SK-N-SH (cell line): ENCODE results near the gene COL2A1. TPM values are rescaled to one million over a fixed set of nuclear protein-coding genes. Genes with fewer than 3 reads are reported as not detected.

Experiments used
- CTCF ChIA-PET: fragments of 300-600, 350-600 bp; formaldehyde crosslinking; extraction: SDS; loops from one replicate; lab custom pipeline; 2021; lab: Yijun Ruan, JAX
- POLR2A ChIA-PET: fragments of 350-600 bp; sonication (Branson Sonifier 250); formaldehyde crosslinking; extraction: SDS; loops from one replicate; lab custom pipeline; 2020; ENCODE audit warnings: antibody characterized with exemption, inconsistent platforms; lab: Yijun Ruan, JAX
- DNase-seq: peaks from one replicate; pipeline ENCODE4 v3.0.0; 2012
- H2AFZ ChIP-seq: fragments of 200-600 bp; sonication (generic); 2 replicates; pipeline ENCODE4 v1.8.1; 2016; ENCODE audit warnings: antibody characterized with exemption, mild to moderate bottlenecking, low read depth
- H3F3A ChIP-seq: fragments of 200-600 bp; sonication (generic); replicated peaks from 2 replicates; pipeline ENCODE3; 2016; ENCODE audit warnings: antibody characterized with exemption, mild to moderate bottlenecking; ENCODE audit not compliant: insufficient read depth
- H3K27ac ChIP-seq, 2 experiments: fragments of 200-500 bp in 1 of 2; fragments of 200-600 bp in 1 of 2; sonication (Bioruptor generic) in 1 of 2; sonication (generic), shearing (Covaris generic) in 1 of 2; 2 replicates each; pipeline versions ENCODE4 v1.5.1 to v1.6.1; 2014 to 2016; ENCODE audit warnings: low read depth in 2 of 2, inconsistent platforms in 1 of 2, low read length in 1 of 2, mild to moderate bottlenecking in 1 of 2, mixed read lengths in 1 of 2
- H3K27me3 ChIP-seq: fragments of 200-600 bp; sonication (generic), shearing (Covaris generic); 2 replicates; pipeline ENCODE4 v1.6.1; 2016; ENCODE audit warnings: mixed run types; ENCODE audit not compliant: insufficient read depth
- H3K36me3 ChIP-seq, 2 experiments: fragments of 200-500 bp in 1 of 2; fragments of 200-600 bp in 1 of 2; sonication (Bioruptor generic) in 1 of 2; sonication (generic) in 1 of 2; replicated peaks in 1 of 2; 2 replicates each; pipeline versions ENCODE3 to v1.5.1; 2014 to 2016; ENCODE audit warnings: low read length in 1 of 2, mild to moderate bottlenecking in 1 of 2; ENCODE audit not compliant: insufficient read depth in 2 of 2, control insufficient read depth in 1 of 2
- H3K4me1 ChIP-seq, 2 experiments: fragments of 200-500 bp in 1 of 2; fragments of 200-600 bp in 1 of 2; sonication (Bioruptor generic) in 1 of 2; sonication (generic), shearing (Covaris generic) in 1 of 2; 2 replicates each; pipeline versions ENCODE4 v1.5.1 to v1.6.1; 2014 to 2016; ENCODE audit warnings: low read depth in 1 of 2, low read length in 1 of 2, mixed run types in 1 of 2; ENCODE audit not compliant: insufficient read depth in 2 of 2, control insufficient read depth in 1 of 2
- H3K4me2 ChIP-seq: fragments of 200-600 bp; sonication (generic), shearing (Covaris generic); 2 replicates; pipeline ENCODE4 v1.6.1; 2017; ENCODE audit warnings: mixed run types
- H3K4me3 ChIP-seq, 2 experiments: fragments of 200-500 bp in 1 of 2; fragments of 200-600 bp in 1 of 2; sonication (Bioruptor generic) in 1 of 2; sonication (generic), shearing (Covaris generic) in 1 of 2; 2 replicates each; pipeline versions ENCODE4 v1.5.1 to v1.8.1; 2014 to 2016; ENCODE audit warnings: low read depth in 2 of 2, inconsistent platforms in 1 of 2, low read length in 1 of 2, mild to moderate bottlenecking in 1 of 2, mixed read lengths in 1 of 2, moderate library complexity in 1 of 2
- H3K79me2 ChIP-seq: fragments of 200-600 bp; sonication (generic); 2 replicates; pipeline ENCODE4 v1.8.1; 2017; ENCODE audit warnings: mild to moderate bottlenecking; ENCODE audit not compliant: insufficient read depth
- H3K9ac ChIP-seq: fragments of 200-600 bp; sonication (generic); 2 replicates; pipeline ENCODE4 v1.6.1; 2017; ENCODE audit warnings: mixed run types
- H3K9me2 ChIP-seq: fragments of 200-600 bp; sonication (generic); 2 replicates; pipeline ENCODE4 v1.6.1; 2017; ENCODE audit warnings: mixed run types
- H3K9me3 ChIP-seq: fragments of 200-600 bp; sonication (generic); 2 replicates; pipeline ENCODE4 v1.6.1; 2017; ENCODE audit warnings: mixed run types, mild to moderate bottlenecking, moderate library complexity
- H4K20me1 ChIP-seq: fragments of 200-600 bp; sonication (generic); 2 replicates; pipeline ENCODE4 v1.6.1; 2017; ENCODE audit warnings: mild to moderate bottlenecking, mixed run types; ENCODE audit not compliant: insufficient read depth
- EP300 ChIP-seq, 2 experiments: IDR thresholded peaks; 2 replicates each; pipeline versions ENCODE4 v1.4.0 to v1.6.1; 2012; ENCODE audit warnings: borderline replicate concordance in 1 of 2, low read depth in 1 of 2, low read length in 1 of 2
- FOXJ3 ChIP-seq: sonication (generic); formaldehyde crosslinking; IDR thresholded peaks from 2 replicates; pipeline ENCODE4 v1.5.1; 2020; ENCODE audit warnings: mild to moderate bottlenecking, missing genetic modification reagents
- FOXM1 ChIP-seq: IDR thresholded peaks from 2 replicates; pipeline ENCODE4 v1.4.0; 2012; ENCODE audit warnings: low read depth, mild to moderate bottlenecking
- JUND ChIP-seq: IDR thresholded peaks from 2 replicates; pipeline ENCODE4 v1.4.0; 2012
- NFIC ChIP-seq: IDR thresholded peaks from 2 replicates; pipeline ENCODE4 v1.4.0; 2012; ENCODE audit warnings: borderline replicate concordance
- NRF1 ChIP-seq: IDR thresholded peaks from 2 replicates; pipeline ENCODE4 v1.6.1; 2012; ENCODE audit warnings: low read depth, mild to moderate bottlenecking, low read length
- SIN3A ChIP-seq: IDR thresholded peaks from 2 replicates; pipeline ENCODE4 v1.6.1; 2012; ENCODE audit warnings: low read depth, mild to moderate bottlenecking, low read length, moderate library complexity, borderline replicate concordance
- SMC3 ChIP-seq: IDR thresholded peaks from 2 replicates; pipeline ENCODE4 v1.6.1; 2012; ENCODE audit warnings: low read depth, low read length, improper control_type of control experiment
- TCF12 ChIP-seq: IDR thresholded peaks from 2 replicates; pipeline ENCODE4 v1.4.0; 2012
- WGBS: methylation state at CpG from one replicate; pipeline ENCODE4 v1.1.6; 2017; ENCODE audit warnings: low lambda C conversion rate; 5-methylcytosine and 5-hydroxymethylcytosine counted together
- polyA plus RNA-seq, 3 experiments: library from polyadenylated mRNA; depleted of rRNA; stranded (reverse); fragments of >200 nt; gene quantifications; 2 replicates each; pipeline ENCODE4 v1.2.3, GENCODE V29; 2012
- TF ChIP-seq, protein P1 (sequence below): fragments of 200-600 bp; sonication (generic); IDR thresholded peaks from 2 replicates; pipeline ENCODE4 v1.6.1; 2017; ENCODE audit warnings: antibody characterized with exemption, mild to moderate bottlenecking, moderate library complexity
- TF ChIP-seq, protein P2 (sequence below): IDR thresholded peaks from 2 replicates; pipeline ENCODE4 v1.4.0; 2012; ENCODE audit warnings: low read depth, borderline replicate concordance
- TF ChIP-seq, protein P3 (sequence below): IDR thresholded peaks from 2 replicates; pipeline ENCODE4 v1.6.1; 2012; ENCODE audit warnings: mild to moderate bottlenecking, low read depth, low read length, moderate library complexity
- TF ChIP-seq, protein P4 (sequence below): IDR thresholded peaks from 2 replicates; pipeline ENCODE4 v1.4.0; 2012; ENCODE audit warnings: low read depth, borderline replicate concordance

COL2A1 gene
- polyA plus RNA-seq, 1 of the 3 experiments (the other 2 are of a cell fraction), result 0.02 TPM

DNA sequence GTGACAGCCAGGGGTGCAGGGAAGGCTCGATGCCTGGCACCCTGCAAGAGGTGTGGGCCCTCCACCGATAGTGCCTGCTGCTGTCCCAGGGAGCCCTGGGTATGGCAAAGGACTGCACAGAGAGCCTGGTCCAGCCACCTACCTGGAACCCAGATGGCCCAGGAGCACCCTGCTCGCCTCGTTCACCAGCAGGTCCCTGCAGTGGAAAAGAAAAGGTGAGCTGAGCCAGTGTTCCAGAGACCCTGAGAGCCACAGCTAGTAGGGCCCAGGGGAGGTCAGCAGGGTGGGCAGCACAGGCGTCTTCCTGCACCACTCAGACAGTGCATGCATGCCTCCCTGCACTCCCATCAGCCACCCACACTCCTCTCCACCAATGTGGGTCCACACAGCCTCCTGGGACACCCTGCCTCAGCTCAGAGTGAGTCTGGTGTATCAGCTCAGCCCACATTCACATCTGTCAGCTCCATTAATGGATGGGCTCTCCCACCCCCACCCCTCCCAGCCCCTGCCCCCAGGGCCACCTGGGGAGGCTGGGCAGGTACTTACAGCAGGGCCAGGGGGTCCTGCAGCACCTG is 20.6 kb downstream of the COL2A1 start:
- ChIA-PET POLR2A (no interaction called here), CTCF (interaction anchor here (1.2 kb wide), 1 partner anchor 9 kb away, joined by 3 read pairs; no protein-coding TSS in a partner anchor)
- no peak overlapping the region for H3K4me2 ChIP-seq
- H3K27me3 ChIP-seq, result no peaks in the 10 kb centered on the region; the same call in 1 of the 2 replicates
- 16% methylated on average over 5 of the region's 5 CpGs for WGBS
- no peaks in the 10 kb centered on the region for H4K20me1 ChIP-seq
- no peak overlapping the region for H3K4me3 ChIP-seq
- H3F3A ChIP-seq, result no peaks in the 10 kb centered on the region
- no peak overlapping the region for H2AFZ ChIP-seq
- H3K9me3 ChIP-seq, result no peaks in the 10 kb centered on the region
- no peaks in the 10 kb centered on the region for H3K9me2 ChIP-seq
- H3K4me1 ChIP-seq, result peaks cover 0 to 20% of the 10 kb centered on the region in 2 experiments; a peak in 1 of 4 replicates
- no peaks in the 10 kb centered on the region for H3K79me2 ChIP-seq
- H3K36me3 ChIP-seq, result no peaks in the 10 kb centered on the region
- no peak overlapping the region for H3K9ac ChIP-seq
- DNase-seq, result no peak
- no peak overlapping the region for H3K27ac ChIP-seq
- TF ChIP-seq FOXM1, result no peak
- no peak for TF ChIP-seq EP300 (IDR thresholded peaks at IDR 0.05; ENCODE audit: borderline replicate concordance in 1 of 2, low read depth in 1 of 2, low read length in 1 of 2)
- TF ChIP-seq, protein P1, sequence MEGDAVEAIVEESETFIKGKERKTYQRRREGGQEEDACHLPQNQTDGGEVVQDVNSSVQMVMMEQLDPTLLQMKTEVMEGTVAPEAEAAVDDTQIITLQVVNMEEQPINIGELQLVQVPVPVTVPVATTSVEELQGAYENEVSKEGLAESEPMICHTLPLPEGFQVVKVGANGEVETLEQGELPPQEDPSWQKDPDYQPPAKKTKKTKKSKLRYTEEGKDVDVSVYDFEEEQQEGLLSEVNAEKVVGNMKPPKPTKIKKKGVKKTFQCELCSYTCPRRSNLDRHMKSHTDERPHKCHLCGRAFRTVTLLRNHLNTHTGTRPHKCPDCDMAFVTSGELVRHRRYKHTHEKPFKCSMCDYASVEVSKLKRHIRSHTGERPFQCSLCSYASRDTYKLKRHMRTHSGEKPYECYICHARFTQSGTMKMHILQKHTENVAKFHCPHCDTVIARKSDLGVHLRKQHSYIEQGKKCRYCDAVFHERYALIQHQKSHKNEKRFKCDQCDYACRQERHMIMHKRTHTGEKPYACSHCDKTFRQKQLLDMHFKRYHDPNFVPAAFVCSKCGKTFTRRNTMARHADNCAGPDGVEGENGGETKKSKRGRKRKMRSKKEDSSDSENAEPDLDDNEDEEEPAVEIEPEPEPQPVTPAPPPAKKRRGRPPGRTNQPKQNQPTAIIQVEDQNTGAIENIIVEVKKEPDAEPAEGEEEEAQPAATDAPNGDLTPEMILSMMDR, result no peak
- TF ChIP-seq, protein P2, sequence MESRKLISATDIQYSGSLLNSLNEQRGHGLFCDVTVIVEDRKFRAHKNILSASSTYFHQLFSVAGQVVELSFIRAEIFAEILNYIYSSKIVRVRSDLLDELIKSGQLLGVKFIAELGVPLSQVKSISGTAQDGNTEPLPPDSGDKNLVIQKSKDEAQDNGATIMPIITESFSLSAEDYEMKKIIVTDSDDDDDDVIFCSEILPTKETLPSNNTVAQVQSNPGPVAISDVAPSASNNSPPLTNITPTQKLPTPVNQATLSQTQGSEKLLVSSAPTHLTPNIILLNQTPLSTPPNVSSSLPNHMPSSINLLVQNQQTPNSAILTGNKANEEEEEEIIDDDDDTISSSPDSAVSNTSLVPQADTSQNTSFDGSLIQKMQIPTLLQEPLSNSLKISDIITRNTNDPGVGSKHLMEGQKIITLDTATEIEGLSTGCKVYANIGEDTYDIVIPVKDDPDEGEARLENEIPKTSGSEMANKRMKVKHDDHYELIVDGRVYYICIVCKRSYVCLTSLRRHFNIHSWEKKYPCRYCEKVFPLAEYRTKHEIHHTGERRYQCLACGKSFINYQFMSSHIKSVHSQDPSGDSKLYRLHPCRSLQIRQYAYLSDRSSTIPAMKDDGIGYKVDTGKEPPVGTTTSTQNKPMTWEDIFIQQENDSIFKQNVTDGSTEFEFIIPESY, result no peak
- no peak for TF ChIP-seq NRF1
- TF ChIP-seq SIN3A, result no peak
- no peak for TF ChIP-seq JUND
- TF ChIP-seq FOXJ3 (CRISPR knock-in tag), result no peak
- TF ChIP-seq SMC3, result no peak
- TF ChIP-seq, protein P3, sequence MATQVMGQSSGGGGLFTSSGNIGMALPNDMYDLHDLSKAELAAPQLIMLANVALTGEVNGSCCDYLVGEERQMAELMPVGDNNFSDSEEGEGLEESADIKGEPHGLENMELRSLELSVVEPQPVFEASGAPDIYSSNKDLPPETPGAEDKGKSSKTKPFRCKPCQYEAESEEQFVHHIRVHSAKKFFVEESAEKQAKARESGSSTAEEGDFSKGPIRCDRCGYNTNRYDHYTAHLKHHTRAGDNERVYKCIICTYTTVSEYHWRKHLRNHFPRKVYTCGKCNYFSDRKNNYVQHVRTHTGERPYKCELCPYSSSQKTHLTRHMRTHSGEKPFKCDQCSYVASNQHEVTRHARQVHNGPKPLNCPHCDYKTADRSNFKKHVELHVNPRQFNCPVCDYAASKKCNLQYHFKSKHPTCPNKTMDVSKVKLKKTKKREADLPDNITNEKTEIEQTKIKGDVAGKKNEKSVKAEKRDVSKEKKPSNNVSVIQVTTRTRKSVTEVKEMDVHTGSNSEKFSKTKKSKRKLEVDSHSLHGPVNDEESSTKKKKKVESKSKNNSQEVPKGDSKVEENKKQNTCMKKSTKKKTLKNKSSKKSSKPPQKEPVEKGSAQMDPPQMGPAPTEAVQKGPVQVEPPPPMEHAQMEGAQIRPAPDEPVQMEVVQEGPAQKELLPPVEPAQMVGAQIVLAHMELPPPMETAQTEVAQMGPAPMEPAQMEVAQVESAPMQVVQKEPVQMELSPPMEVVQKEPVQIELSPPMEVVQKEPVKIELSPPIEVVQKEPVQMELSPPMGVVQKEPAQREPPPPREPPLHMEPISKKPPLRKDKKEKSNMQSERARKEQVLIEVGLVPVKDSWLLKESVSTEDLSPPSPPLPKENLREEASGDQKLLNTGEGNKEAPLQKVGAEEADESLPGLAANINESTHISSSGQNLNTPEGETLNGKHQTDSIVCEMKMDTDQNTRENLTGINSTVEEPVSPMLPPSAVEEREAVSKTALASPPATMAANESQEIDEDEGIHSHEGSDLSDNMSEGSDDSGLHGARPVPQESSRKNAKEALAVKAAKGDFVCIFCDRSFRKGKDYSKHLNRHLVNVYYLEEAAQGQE, result no peak
- TF ChIP-seq, protein P4, sequence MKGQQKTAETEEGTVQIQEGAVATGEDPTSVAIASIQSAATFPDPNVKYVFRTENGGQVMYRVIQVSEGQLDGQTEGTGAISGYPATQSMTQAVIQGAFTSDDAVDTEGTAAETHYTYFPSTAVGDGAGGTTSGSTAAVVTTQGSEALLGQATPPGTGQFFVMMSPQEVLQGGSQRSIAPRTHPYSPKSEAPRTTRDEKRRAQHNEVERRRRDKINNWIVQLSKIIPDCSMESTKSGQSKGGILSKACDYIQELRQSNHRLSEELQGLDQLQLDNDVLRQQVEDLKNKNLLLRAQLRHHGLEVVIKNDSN, result no peak
- TF ChIP-seq TCF12, result no peak
- no peak for TF ChIP-seq NFIC
